ENCODE measurements around the gene GPR55. TPM values are rescaled to one million over a fixed set of nuclear protein-coding genes. Genes with fewer than 3 reads are reported as not detected.

Gene GPR55
- total RNA-seq, 8 experiments from 2014 or later = 0.05 to 0.90 (median 0.23) TPM

DNA sequence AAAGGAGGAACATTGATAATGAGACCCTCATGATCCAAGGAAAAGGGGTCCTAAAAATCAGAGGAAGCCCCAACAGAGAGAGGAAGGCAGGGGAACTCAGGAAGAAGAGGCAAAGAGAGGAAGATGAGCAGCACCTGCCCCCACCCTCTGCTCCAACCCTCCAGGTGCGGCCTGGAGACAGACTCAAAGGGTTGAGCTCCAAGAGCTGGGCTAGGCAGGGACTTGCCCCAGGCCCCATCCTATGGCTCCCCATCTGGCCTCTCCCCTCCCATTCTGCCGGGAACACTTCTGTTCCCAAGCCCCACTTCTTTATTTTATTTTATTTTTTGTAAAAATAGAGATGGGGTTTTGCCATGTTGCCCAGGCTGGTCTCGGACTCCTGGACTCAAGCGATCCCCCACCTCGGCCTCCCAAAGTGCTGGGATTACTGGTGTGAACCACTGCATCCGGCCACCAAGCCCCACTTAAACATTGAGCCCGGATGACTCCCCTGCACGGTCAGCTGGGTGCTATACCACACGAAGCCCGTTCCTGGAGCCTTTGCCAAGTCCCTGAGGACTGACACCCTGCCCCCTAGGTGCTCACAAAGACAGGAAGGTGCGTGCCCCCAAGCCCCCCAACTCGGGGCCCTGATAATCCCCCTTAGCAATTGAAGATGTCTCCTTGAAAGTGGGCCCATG is 3.8 kb upstream of the GPR55 start:
- 60 to 94% (median 78%) methylated on average over 1 to 4 of the region's 12 CpGs; no CpG with 5 or more reads in 7 of the 10 experiments for WGBS, 10 experiments
- in situ Hi-C loops (cut with MboI; ENCODE audit: low pct_unique_long_range_greater_than_20kb in 2 of 9, low sequenced_read_pairs in 9 of 9, unreplicated experiment in 9 of 9) = no loop called here
- ATAC-seq (replicated peaks in 6 of 8) = no peak
- Histone ChIP-seq H3K4me3 (no peak overlapping the region), H3K4me1 (replicated peaks in 1 of 2) (peaks cover 5 to 14% of the 10 kb centered on the region in 2 donors), H3K27ac (no peak overlapping the region)

DNA sequence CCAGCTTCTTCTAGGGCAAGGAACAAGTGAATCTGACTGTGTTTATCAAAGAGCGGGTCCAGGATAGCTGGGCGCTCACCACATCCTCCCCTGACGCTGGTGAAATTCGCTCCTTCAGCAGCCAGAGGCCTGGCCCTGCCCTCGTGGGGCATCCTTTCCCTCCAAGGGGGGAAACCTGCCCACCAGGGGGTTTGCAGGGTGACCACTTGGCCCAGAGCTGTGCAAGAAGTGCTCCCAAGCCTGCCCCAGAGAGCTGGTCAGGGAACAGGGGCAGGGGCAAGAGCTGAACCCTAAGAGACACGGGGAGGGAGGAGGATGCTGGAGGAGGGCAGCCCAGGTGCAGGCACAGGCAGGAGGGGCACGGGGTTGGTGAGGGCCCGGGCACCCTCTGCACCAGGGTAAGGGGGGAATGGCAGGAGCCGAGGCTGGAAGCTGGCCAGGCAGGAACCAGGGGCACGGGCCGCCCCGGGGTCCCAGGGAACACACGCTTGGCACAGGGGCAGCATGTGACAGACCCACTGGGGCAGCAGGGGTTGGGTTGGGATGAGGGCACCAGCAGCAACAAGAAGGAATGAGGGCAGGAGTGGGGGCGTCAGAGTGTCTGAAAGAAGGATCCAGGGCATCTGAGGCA is 2.8 kb upstream of the GPR55 start:
- Histone ChIP-seq H3K4me3 (no peak overlapping the region), H3K27ac (no peak overlapping the region), H3K4me1 (replicated peaks in 1 of 2) (peaks cover 5 to 6% of the 10 kb centered on the region in 2 donors)
- in situ Hi-C loops (cut with MboI; ENCODE audit: low pct_unique_long_range_greater_than_20kb in 2 of 9, low sequenced_read_pairs in 9 of 9, unreplicated experiment in 9 of 9) = no loop called here
- WGBS, 10 experiments = 61 to 81% methylated on average over 3 of the region's 14 CpGs; no CpG with 5 or more reads in 8 of the 10 experiments
- ATAC-seq (replicated peaks in 6 of 8) = no peak

DNA sequence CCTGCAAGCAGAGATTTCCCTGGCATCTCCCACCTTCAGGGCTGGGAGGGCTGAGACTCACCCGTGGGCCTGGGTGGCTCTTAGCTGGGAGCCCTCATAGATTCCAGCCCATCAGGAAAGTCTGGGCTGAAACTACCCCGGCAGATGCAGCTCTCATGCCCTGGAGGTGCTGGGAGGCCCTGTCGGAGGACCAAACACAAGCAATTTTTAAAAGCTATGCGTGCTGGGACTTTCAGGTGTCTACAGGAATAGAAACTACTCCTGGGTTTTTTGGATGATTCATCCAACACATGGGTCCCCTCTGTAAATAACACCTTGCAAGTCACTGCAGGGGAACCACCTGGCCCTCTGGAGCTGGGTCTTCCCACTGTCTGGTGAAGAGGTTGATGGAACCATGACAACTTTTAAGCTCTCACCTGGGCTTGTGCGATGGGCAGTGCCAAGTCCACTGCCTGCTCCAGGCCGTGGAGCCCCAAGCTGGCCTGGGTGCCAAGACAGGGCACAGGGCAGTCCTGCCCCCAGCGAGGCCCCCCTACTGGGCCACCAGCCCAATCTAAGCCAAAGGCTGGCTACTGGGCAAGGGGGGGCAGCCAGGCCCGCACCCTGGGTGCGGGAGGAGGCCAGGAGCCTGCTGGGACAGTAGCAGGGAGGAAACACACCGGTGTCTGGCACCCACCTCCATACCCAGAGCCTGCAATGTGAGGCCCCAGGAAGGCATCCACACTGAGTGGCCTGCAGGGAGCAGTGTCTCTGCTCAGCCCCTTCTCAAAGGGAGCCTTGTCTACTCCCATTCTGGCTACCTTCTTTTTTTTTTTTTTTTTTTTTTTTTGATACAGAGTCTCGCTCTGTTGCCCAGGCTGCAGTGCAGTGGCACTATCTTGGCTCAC is 1.1 kb upstream of the GPR55 start:
- Histone ChIP-seq H3K4me3 (no peak overlapping the region), H3K27ac (no peak overlapping the region), H3K4me1 (replicated peaks in 1 of 2) (no peaks in the 10 kb centered on the region)
- ATAC-seq (replicated peaks in 6 of 8) = peak in 1 of 8 experiments; percentile 40
- in situ Hi-C loops (cut with MboI; ENCODE audit: low pct_unique_long_range_greater_than_20kb in 2 of 9, low sequenced_read_pairs in 9 of 9, unreplicated experiment in 9 of 9) = no loop called here
- 58 to 100% (median 96%) methylated on average over 1 to 6 of the region's 11 CpGs; no CpG with 5 or more reads in 4 of the 10 experiments for WGBS, 10 experiments

DNA sequence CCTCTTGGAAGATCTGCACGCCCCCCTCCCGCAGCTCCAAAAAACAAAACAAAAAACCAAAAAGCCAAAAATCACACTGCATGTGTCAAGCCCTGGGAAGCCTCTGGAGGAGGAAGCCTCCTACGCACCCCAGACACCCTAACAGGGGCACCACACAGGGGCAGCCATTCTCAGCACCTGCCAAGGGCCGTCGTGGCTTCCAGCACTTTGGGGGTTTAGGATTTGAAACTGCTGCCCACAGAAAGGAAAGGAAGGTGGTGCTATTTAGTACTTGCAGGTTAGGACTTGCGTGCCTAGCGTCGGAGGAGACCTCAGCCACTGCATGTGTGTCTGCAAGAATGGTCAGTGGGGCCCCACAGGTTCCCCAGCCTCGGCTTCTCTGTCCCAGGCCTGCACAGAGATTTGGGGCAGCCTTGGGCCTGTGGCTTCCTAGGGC is 419 bp upstream of the GPR55 start:
- no peak for ATAC-seq (replicated peaks in 6 of 8)
- Histone ChIP-seq H3K27ac (no peak overlapping the region), H3K4me1 (replicated peaks in 1 of 2) (no peaks in the 10 kb centered on the region), H3K4me3 (no peak overlapping the region)
- in situ Hi-C loops (cut with MboI; ENCODE audit: low pct_unique_long_range_greater_than_20kb in 2 of 9, low sequenced_read_pairs in 9 of 9, unreplicated experiment in 9 of 9) = no loop called here
- WGBS, 10 experiments = 75 to 100% (median 92%) methylated on average over 1 to 5 of the region's 9 CpGs; no CpG with 5 or more reads in 5 of the 10 experiments

DNA sequence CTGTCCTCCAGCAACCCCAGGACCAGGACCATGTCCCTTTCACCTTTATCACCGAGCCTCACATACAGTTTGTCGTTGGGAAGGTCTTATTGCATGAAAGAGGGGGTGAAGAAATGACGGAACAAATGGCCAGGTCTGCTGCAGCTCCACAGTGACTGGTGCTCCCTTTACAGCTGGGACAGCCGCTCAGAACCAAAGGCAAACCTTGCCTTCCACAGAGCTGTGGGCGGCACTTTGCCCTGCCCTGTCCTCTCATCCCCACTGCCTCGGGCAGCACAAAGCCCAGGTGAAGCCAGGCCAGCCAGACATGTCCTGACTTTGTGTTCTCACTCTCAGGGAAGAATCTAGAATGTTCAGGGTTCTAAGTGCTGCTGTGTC is 961 bp downstream of the GPR55 start:
- Histone ChIP-seq H3K4me1 (replicated peaks in 1 of 2) (peaks cover 0 to 3% of the 10 kb centered on the region in 2 donors), H3K4me3 (no peak overlapping the region), H3K27ac (no peak overlapping the region)
- WGBS, 10 experiments = 11 to 100% (median 70%) methylated on average over 1 to 3 of the region's 6 CpGs; no CpG with 5 or more reads in 1 of the 10 experiments
- no peak for ATAC-seq (replicated peaks in 6 of 8)
- in situ Hi-C loops (cut with MboI; ENCODE audit: low pct_unique_long_range_greater_than_20kb in 2 of 9, low sequenced_read_pairs in 9 of 9, unreplicated experiment in 9 of 9) = no loop called here

DNA sequence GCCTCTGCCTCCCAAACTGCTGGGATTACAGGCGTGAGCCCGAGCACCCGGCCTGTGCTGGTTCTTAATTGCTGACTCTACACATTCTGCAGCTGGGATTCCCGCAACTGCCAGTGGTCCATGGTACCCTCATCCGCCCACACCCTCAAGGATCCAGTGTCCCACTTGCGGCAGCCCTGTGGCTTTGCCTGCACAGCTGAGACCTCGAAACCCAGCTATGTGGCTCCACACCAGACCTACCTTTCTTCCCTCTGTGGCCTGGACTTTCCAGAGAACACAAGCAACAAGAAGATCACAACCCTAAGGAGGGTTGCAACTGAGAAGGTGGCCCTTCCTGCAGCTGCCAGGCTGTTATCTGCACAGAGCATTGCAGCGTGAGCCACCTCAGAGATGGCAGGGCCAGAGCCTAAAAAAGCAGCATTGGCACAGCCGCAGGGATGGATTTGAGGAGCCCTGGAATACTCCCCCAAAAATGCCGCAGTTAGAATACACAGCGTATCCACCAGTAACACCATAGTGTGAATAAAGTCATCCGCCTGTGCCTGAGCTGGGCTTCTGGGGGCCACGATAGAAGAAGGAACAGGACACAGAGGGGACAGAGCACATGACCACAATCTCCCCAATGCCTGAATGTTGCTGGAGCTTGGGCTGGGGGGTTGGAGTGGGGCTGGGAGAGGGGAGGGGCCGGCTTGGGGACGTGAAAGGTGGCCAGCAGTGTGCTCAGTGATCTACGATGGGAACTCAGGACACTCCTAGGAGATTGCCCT is 1.9 kb downstream of the GPR55 start:
- no peak for ATAC-seq (replicated peaks in 6 of 8)
- in situ Hi-C loops (cut with MboI; ENCODE audit: low pct_unique_long_range_greater_than_20kb in 2 of 9, low sequenced_read_pairs in 9 of 9, unreplicated experiment in 9 of 9) = no loop called here
- 60 to 100% (median 87%) methylated on average over 2 to 12 of the region's 16 CpGs; no CpG with 5 or more reads in 3 of the 10 experiments for WGBS, 10 experiments

DNA sequence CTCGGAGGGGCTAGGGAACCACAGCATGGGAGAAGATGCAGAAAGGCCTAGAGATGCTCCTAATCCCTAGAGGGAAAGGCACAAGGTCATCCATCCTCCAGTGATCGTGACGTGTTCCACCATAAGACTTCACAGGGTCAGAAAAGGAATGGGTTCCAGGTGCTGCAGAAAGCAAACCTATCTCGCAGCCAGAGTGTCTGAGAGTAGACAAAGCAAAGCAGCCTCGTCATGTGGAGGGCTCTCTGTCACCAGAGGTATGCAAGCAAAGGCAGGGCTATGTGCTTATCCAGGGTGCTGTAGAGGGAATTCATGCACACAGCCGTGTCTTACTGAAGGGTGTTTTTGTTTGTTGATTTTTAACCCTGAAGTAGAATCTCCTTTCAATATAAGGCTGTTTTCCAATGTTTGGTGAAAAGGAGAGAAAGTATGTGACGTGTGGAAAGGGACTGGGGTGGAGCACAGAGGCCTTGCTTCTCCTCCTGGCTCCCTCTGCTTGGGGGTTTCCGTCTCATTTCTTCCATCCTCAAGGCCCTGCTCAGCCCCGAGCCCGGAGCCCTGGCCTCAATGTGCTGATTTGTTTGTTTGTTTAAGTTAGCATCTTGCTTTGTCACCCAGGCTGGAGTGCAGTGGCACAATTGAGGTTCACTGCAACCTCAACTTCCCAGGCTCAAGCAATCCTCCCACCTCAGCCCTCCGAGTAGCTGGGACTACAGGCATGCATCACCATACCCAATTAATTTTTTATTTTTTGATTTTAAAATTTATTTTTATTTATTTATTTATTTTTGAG is 3.0 kb downstream of the GPR55 start:
- peaks cover 0 to 3% of the 10 kb centered on the region in 2 donors for H3K4me1 ChIP-seq (replicated peaks in 1 of 2)
- no peak for ATAC-seq (replicated peaks in 6 of 8)
- in situ Hi-C loops (cut with MboI; ENCODE audit: low pct_unique_long_range_greater_than_20kb in 2 of 9, low sequenced_read_pairs in 9 of 9, unreplicated experiment in 9 of 9) = no loop called here
- H3K27ac ChIP-seq = no peak overlapping the region
- H3K4me3 ChIP-seq = no peak overlapping the region
- 40 to 100% (median 75%) methylated on average over 1 to 8 of the region's 11 CpGs; no CpG with 5 or more reads in 1 of the 10 experiments for WGBS, 10 experiments

More for the DNA sequence above, 1.9 kb downstream of the GPR55 start:
- Histone ChIP-seq H3K4me3 (no peak overlapping the region), H3K4me1 (replicated peaks in 1 of 2) (peaks cover 0 to 3% of the 10 kb centered on the region in 2 donors), H3K27ac (no peak overlapping the region)

DNA sequence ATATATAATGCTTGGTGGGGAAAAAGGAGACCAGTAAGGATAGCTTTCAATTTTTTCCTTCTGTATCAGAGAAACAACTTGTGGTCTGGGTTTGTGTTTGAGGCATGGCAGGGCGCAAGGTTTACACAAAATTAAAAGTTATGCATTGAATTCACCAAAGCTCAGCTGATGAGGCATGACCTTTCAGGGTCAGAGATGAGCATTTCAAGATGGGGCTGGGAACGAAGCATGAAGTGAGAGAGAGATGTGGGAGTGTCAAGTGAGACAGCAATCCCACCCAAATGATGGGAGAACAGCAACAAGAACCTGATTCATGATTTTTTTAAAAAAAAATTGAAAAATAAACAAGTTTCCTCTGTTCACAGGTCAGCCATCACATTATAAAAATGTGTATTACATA is 4.9 kb downstream of the GPR55 start:
- in situ Hi-C loops (cut with MboI; ENCODE audit: low pct_unique_long_range_greater_than_20kb in 2 of 9, low sequenced_read_pairs in 9 of 9, unreplicated experiment in 9 of 9) = no loop called here
- H3K4me1 ChIP-seq (replicated peaks in 1 of 2) = peaks cover 3 to 4% of the 10 kb centered on the region in 2 donors
- H3K4me3 ChIP-seq = no peak overlapping the region
- WGBS, 10 experiments = 0 to 94% (median 42%) methylated on average over 1 to 2 of the region's 2 CpGs; no CpG with 5 or more reads in 1 of the 10 experiments
- H3K27ac ChIP-seq = no peak overlapping the region
- no peak for ATAC-seq (replicated peaks in 6 of 8)

DNA sequence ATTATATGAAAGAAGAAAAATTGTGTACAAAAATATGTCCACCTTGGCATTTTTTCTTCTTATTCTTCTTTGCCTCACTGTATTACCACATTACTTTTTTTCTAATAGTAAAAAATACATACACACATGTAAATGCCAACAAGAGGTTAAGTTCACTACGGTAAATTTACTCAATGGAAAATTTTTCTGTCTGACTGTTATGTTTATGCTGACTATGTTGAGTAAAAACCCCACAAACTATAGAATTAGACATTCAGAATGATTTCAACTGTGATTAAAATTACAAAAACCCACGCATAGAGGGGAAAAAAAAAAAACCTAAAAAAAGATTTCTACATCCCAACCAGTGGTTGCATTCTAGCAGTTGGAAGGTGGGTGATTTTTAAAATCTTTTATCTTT is 5.4 kb downstream of the GPR55 start:
- 14 to 100% (median 57%) methylated on average over 1 to 2 of the region's 2 CpGs; no CpG with 5 or more reads in 1 of the 10 experiments for WGBS, 10 experiments
- ATAC-seq (replicated peaks in 6 of 8) = no peak
- Histone ChIP-seq H3K27ac (no peak overlapping the region), H3K4me1 (replicated peaks in 1 of 2) (peaks cover 3 to 6% of the 10 kb centered on the region in 2 donors), H3K4me3 (no peak overlapping the region)
- in situ Hi-C loops (cut with MboI; ENCODE audit: low pct_unique_long_range_greater_than_20kb in 2 of 9, low sequenced_read_pairs in 9 of 9, unreplicated experiment in 9 of 9) = no loop called here

DNA sequence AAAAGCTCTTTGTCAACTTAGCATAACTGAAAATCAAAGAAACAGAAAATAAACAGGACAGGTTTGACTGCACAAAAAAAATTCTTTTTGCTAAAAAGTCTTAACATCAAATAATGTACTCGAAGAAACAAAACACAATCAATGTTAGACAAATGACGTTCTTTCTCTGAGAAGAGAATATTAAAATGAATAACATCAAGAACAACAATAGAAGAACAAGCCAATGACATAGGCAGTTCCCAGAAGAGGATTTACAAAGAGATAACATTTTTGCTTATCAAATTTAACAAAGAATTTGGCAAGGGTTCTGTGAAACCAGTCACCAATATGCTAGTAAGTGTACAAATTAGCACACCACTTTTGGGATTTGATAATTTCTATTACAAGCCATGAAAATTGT is 5.8 kb downstream of the GPR55 start:
- ATAC-seq (replicated peaks in 6 of 8) = no peak
- Histone ChIP-seq H3K4me1 (replicated peaks in 1 of 2) (peaks cover 3 to 6% of the 10 kb centered on the region in 2 donors), H3K4me3 (no peak overlapping the region), H3K27ac (no peak overlapping the region)
- in situ Hi-C loops (cut with MboI; ENCODE audit: low pct_unique_long_range_greater_than_20kb in 2 of 9, low sequenced_read_pairs in 9 of 9, unreplicated experiment in 9 of 9) = no loop called here
- WGBS, 10 experiments = 40 to 100% (median 85%) methylated on average over 1 to 2 of the region's 2 CpGs

DNA sequence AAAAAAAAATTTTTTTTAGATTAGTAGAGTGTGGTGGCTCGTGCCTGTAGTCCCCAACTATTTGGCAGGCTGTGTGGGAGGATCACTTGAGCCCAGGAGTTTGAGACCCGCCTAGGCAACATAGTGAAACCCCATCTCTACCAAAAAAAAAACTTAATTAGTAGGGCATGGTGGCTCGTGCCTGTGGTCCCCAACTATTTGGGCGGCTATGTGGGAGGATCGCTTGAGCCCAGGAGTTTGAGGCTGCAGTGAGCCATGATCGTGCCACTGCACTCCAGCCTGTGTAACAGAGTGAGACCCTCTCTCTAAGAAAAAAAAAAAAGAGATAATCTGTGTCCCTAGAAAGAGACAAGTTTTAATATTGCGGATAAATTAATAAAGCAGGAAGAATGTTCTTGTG is 8.8 kb downstream of the GPR55 start:
- no peak overlapping the region for H3K4me3 ChIP-seq
- ATAC-seq (replicated peaks in 6 of 8) = no peak
- peaks cover 3 to 6% of the 10 kb centered on the region in 2 donors for H3K4me1 ChIP-seq (replicated peaks in 1 of 2)
- in situ Hi-C loops (cut with MboI; ENCODE audit: low pct_unique_long_range_greater_than_20kb in 2 of 9, low sequenced_read_pairs in 9 of 9, unreplicated experiment in 9 of 9) = no loop called here
- 47 to 100% (median 90%) methylated on average over 1 to 7 of the region's 7 CpGs for WGBS, 10 experiments
- no peak overlapping the region for H3K27ac ChIP-seq

DNA sequence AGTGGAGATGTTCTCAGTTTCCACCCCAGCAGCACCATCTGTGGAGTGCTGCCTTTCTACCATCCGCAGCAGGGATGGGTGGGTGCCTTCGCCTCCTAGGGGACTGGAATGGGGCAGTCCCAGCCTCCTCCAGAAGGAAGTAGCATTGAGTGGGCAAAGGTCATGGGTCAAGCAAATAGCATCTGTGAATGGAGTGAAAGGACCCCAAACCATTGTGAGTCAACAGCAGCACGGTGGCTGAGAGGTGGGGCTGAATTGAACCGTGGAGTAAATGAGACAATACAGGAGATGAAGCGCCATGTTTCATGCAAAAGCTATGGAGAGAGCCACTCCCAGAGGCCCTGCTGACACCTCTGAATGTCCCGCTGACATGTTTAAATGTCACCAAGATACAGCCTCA is 9.7 kb downstream of the GPR55 start:
- in situ Hi-C loops (cut with MboI; ENCODE audit: low pct_unique_long_range_greater_than_20kb in 2 of 9, low sequenced_read_pairs in 9 of 9, unreplicated experiment in 9 of 9) = no loop called here
- peak in 7 of 8 experiments; percentile 32 to 87 (median 57) for ATAC-seq (replicated peaks in 6 of 8)
- WGBS, 10 experiments = 0 to 40% (median 20%) methylated on average over 1 to 4 of the region's 6 CpGs; no CpG with 5 or more reads in 2 of the 10 experiments
- H3K27ac ChIP-seq = no peak overlapping the region
- peaks cover 2 to 6% of the 10 kb centered on the region in 2 donors for H3K4me1 ChIP-seq (replicated peaks in 1 of 2)
- no peak overlapping the region for H3K4me3 ChIP-seq
